GM19023 (cell line): Measurements from ENCODE around the gene DPF3.

Experiments used
- ATAC-seq: cut with Tn5 transposase; IDR thresholded peaks from one replicate; pipeline ENCODE4 v1.9.1; 2021; ENCODE audit warnings: mild to moderate bottlenecking, moderate library complexity; ENCODE audit not compliant: unreplicated experiment

DPF3 gene

GRCh38 chr14:72621387-72622065, 272.4 kb downstream of the DPF3 start:
- ATAC-seq: no peak

- no peak for ATAC-seq
These were observed 274.0 kb downstream of the DPF3 start for GRCh38 chr14:72619881-72620280.

- ATAC-seq: no peak
These were observed 274.8 kb downstream of the DPF3 start for GRCh38 chr14:72619111-72619571.

GRCh38 chr14:72618424-72618823, 275.5 kb downstream of the DPF3 start:
- no peak for ATAC-seq

GRCh38 chr14:72617391-72618031, 276.4 kb downstream of the DPF3 start:
- no peak for ATAC-seq

- no peak for ATAC-seq
These were observed 277.1 kb downstream of the DPF3 start for GRCh38 chr14:72616811-72617210.

GRCh38 chr14:72616294-72616693, 277.6 kb downstream of the DPF3 start:
- ATAC-seq: no peak

GRCh38 chr14:72615451-72616121, 278.3 kb downstream of the DPF3 start:
- no peak for ATAC-seq

- no peak for ATAC-seq
These were observed 278.9 kb downstream of the DPF3 start for GRCh38 chr14:72614891-72615415.

- no peak for ATAC-seq
These were observed 279.5 kb downstream of the DPF3 start for GRCh38 chr14:72614365-72614764.

- no peak for ATAC-seq
These were observed 280.0 kb downstream of the DPF3 start for GRCh38 chr14:72613975-72614319.

GRCh38 chr14:72613231-72613974, 280.5 kb downstream of the DPF3 start:
- no peak for ATAC-seq

GRCh38 chr14:72612041-72612440, 281.9 kb downstream of the DPF3 start:
- ATAC-seq: no peak

GRCh38 chr14:72611506-72611905, 282.4 kb downstream of the DPF3 start:
- ATAC-seq: no peak

GRCh38 chr14:72610831-72611200, 283.1 kb downstream of the DPF3 start:
- ATAC-seq: no peak

GRCh38 chr14:72610096-72610830, 283.6 kb downstream of the DPF3 start:
- no peak for ATAC-seq

- ATAC-seq: no peak
These were observed 284.5 kb downstream of the DPF3 start for GRCh38 chr14:72609205-72609916.

GRCh38 chr14:72608391-72609204, 285.3 kb downstream of the DPF3 start:
- no peak for ATAC-seq
